ENCODE data around the gene VDAC1. TPM values are rescaled to one million over a fixed set of nuclear protein-coding genes. Genes with fewer than 3 reads are reported as not detected.

Gene VDAC1
- total and polyA plus RNA-seq, 2 of the 8 experiments (the other 6 are each of a cell fraction or from before 2014, with no cell fraction given): 111 to 301 TPM

GRCh38 chr5:134004626-134005416 lies at the start of gene VDAC1 (continued):
- TF ChIP-seq CBX8 (IDR thresholded peaks at IDR 0.05; ENCODE audit: borderline replicate concordance, low read depth, low read length) (no peak), RBBP5 (IDR thresholded peaks at IDR 0.05; ENCODE audit: borderline replicate concordance, low read depth, low read length) (no peak; the same call in 1 of the 2 replicates), MAX (IDR thresholded peaks at IDR 0.05) (peak; percentile 38; the same call in 1 of the 2 replicates), CEBPB (IDR thresholded peaks at IDR 0.05; ENCODE audit: low read depth, low read length) (no peak), CHD2 (IDR thresholded peaks at IDR 0.05; ENCODE audit: low read length) (no peak), SUZ12 (IDR thresholded peaks at IDR 0.05; ENCODE audit: low read length) (no peak), EZH2 (IDR thresholded peaks at IDR 0.05; ENCODE audit: low read depth, low read length, severe bottlenecking) (peak; percentile 6), KDM1A (IDR thresholded peaks at IDR 0.05; ENCODE audit: borderline replicate concordance, low read length) (no peak), RAD21 (IDR thresholded peaks at IDR 0.05 in 1 of 2, conservative IDR thresholded peaks at IDR 0.05 in 1 of 2; ENCODE audit: low read depth in 2 of 2, low read length in 2 of 2) (no peak), CREB1 (IDR thresholded peaks at IDR 0.05) (no peak), FOSL1 (IDR thresholded peaks at IDR 0.05; ENCODE audit: insufficient read depth, low read depth, low read length) (no peak), BRCA1 (IDR thresholded peaks at IDR 0.05; ENCODE audit: low read depth, low read length) (no peak), ASH2L (IDR thresholded peaks at IDR 0.05; ENCODE audit: low read length) (peak; percentile 50), MAFK (IDR thresholded peaks at IDR 0.05; ENCODE audit: low read depth, low read length) (no peak), HDAC2 (IDR thresholded peaks at IDR 0.05; ENCODE audit: borderline replicate concordance in 1 of 2, low read depth in 2 of 2, low read length in 2 of 2) (peak; percentile 17 to 45; a peak in 1 of 4 replicates), NRF1 (IDR thresholded peaks at IDR 0.05; ENCODE audit: low read depth, low read length) (no peak), GABPA (IDR thresholded peaks at IDR 0.05; ENCODE audit: borderline replicate concordance, insufficient read depth, low read length) (no peak), TCF12 (IDR thresholded peaks at IDR 0.05; ENCODE audit: low read depth, low read length) (no peak), CHD1 (IDR thresholded peaks at IDR 0.05; ENCODE audit: low read depth, low read length) (no peak), CTBP2 (IDR thresholded peaks at IDR 0.05; ENCODE audit: borderline replicate concordance, insufficient read depth, insufficient read length, low read length) (peak; percentile 28), HDAC6 (IDR thresholded peaks at IDR 0.05; ENCODE audit: low read depth, low read length) (no peak), POLR2A (IDR thresholded peaks at IDR 0.05; ENCODE audit: control extremely low read depth in 1 of 2, low read depth in 2 of 2, low read length in 2 of 2) (peak in 1 of 2 experiments; percentile 56; a peak in 2 of 3 replicates), JUND (IDR thresholded peaks at IDR 0.05; ENCODE audit: low read length) (no peak), TAF1 (IDR thresholded peaks at IDR 0.05; ENCODE audit: low read depth, low read length) (no peak; the same call in none of the 2 replicates)

Data from H1 (cell line).